Neural cell (in vitro differentiated cells): ENCODE measurements around the gene BCL2.

Experiments used
- CTCF ChIP-seq: fragments of 450-650 bp; IDR thresholded peaks from 2 replicates; pipeline ENCODE4 v1.5.1; 2014; ENCODE audit warnings: antibody characterized with exemption, mild to moderate bottlenecking, moderate library complexity; ENCODE audit not compliant: poor library complexity, severe bottlenecking
- EP300 ChIP-seq: fragments of 450-650 bp; conservative IDR thresholded peaks from 2 replicates; pipeline ENCODE4 v1.6.1; 2014; ENCODE audit warnings: antibody characterized with exemption, mild to moderate bottlenecking, moderate library complexity; ENCODE audit not compliant: poor library complexity, severe bottlenecking
- EZH2 ChIP-seq: fragments of 200-600, 300-800 bp; shearing (Covaris generic), sonication (generic); IDR thresholded peaks from 2 replicates; pipeline ENCODE4 v1.6.1; 2014; ENCODE audit warnings: antibody characterized with exemption, low read length, borderline replicate concordance, mild to moderate bottlenecking; ENCODE audit not compliant: insufficient read depth, poor library complexity, severe bottlenecking
- MXI1 ChIP-seq: fragments of 450-650 bp; conservative IDR thresholded peaks from 2 replicates; pipeline ENCODE4 v1.6.1; 2014; ENCODE audit warnings: antibody characterized with exemption, mild to moderate bottlenecking; ENCODE audit not compliant: poor library complexity, severe bottlenecking
- POLR2AphosphoS5 ChIP-seq: IDR thresholded peaks from 2 replicates; pipeline ENCODE4 v1.6.1; 2012
- RAD21 ChIP-seq: fragments of 450-650 bp; conservative IDR thresholded peaks from 2 replicates; pipeline ENCODE4 v1.6.1; 2014; ENCODE audit warnings: antibody characterized with exemption, mild to moderate bottlenecking, moderate library complexity
- REST ChIP-seq: IDR thresholded peaks from 2 replicates; pipeline ENCODE4 v1.6.1; 2012; ENCODE audit warnings: borderline replicate concordance
- SMC3 ChIP-seq: fragments of 450-650 bp; conservative IDR thresholded peaks from 2 replicates; pipeline ENCODE4 v1.6.1; 2014; ENCODE audit warnings: antibody characterized with exemption, mild to moderate bottlenecking, moderate library complexity; ENCODE audit not compliant: poor library complexity
- TAF1 ChIP-seq: IDR thresholded peaks from 2 replicates; pipeline ENCODE4 v1.6.1; 2012; ENCODE audit warnings: low read depth

GRCh38 chr18:63144748-63145147 is 174.8 kb downstream of the BCL2 start:
- TF ChIP-seq POLR2AphosphoS5 = no peak
- no peak for TF ChIP-seq EZH2
- TF ChIP-seq CTCF = no peak
- no peak for TF ChIP-seq RAD21
- no peak for TF ChIP-seq REST
- TF ChIP-seq MXI1 = no peak
- TF ChIP-seq TAF1 = no peak
- no peak for TF ChIP-seq EP300
- no peak for TF ChIP-seq SMC3
